ENCODE data around the gene MCTP2.

MCTP2 gene

GRCh38 chr15:94263341-94264273 is 32.2 kb downstream of the MCTP2 start:
- no peak for DNase-seq

DNA sequence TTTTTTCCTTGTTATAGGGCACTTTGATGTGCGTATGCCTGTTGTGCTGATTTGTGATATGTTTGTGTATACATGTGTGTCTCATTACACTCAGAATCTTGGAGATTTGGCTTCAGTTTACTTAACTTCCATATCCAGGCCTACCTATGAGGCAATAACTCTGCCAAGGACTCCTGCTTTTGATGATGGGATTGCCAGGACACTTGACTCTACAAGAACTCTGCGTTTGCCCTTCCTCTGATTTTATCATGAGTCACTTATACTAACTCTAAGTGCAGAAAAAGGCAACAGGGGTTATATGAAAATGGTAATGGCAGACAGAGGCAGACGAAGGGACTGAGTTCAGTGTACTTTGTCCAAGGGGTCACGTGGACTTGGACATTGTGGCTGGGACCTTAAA is 33.6 kb downstream of the MCTP2 start:
- no peak for DNase-seq

DNA sequence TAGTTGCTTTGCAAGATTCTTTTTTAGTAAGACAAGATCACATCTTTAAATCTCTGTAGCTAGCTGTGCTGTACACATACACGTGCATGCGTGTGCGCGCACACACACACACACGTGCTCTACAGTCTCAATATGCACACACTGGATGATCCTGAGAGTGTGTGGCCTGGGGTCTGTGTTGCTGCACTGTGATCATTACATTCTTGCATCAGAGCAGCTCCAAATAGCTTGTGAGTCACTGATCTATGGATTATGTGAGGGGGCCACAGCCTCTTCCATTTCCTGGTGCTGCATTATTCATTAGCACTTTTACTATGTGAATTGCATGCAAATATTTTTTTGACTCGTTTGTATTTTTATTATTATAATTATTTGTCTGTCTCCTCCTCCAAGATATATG is 34.6 kb downstream of the MCTP2 start:
- no peak for DNase-seq

GRCh38 chr15:94266789-94267188 is 35.4 kb downstream of the MCTP2 start:
- DNase-seq, result no peak

- no peak for DNase-seq
These were observed 38.6 kb downstream of the MCTP2 start for GRCh38 chr15:94269954-94270353.

DNA sequence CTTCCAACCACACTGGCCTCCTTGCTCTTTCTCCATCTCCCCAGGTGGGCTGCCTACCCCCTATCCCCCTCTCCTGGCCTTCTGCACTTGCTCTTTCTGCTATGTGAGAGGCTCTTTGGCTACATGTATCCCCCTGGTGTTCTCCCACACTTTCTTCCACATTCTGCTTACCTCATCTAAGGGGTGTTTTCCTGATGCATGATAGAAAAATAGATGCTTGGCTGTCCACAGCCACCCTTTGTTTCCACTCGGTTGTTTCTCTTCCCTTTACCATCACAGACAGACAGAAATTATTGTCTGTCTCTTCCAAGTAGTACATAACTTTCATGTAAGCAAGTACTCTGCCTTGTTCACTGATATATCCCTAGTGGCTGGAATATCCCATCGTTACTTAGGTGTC is 39.2 kb downstream of the MCTP2 start:
- DNase-seq, result no peak

- no peak for DNase-seq
These were observed 41.0 kb downstream of the MCTP2 start for GRCh38 chr15:94272251-94272898.

DNA sequence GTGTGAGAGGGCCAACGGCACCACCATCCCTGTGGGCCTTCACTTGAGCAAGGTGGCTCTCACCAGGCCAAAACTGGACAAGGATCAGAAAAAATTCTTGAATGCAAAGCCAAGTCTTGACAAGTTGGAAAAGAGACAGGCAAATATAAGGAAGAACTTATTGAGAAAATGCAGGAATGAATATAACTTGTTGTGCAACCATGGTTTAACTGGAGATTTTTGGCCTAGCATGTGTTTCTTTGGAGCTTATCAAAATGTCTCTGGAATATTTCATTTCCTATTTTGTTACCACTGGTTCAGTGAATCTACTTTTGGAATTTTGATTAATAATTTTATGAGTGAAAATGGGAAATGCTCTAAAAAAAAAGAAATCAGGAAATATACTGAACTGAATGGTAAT is 42.5 kb downstream of the MCTP2 start:
- no peak for DNase-seq

GRCh38 chr15:94274745-94275144 is 43.4 kb downstream of the MCTP2 start:
- DNase-seq, result no peak

- no peak for DNase-seq
These were observed 46.1 kb downstream of the MCTP2 start for GRCh38 chr15:94277485-94277884.

DNA sequence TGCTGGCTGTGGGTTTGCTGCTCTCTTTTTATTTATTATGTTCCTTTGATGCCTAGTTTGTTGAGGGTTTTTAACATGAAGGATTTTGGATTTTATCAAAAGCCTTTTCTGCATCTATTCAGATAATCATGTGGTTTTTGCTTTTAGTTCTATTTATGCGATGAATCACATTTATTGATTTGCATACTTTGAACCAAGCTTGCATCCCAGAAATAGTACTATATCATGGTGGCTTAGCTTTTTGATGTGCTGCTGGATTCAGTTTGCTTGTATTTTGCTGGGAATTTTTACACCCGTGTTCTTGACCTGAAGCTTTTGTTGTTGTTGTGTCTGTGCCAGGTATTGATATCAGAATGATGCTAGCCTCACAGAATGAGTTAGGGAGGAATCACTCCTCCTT is 48.4 kb downstream of the MCTP2 start:
- no peak for DNase-seq

DNA sequence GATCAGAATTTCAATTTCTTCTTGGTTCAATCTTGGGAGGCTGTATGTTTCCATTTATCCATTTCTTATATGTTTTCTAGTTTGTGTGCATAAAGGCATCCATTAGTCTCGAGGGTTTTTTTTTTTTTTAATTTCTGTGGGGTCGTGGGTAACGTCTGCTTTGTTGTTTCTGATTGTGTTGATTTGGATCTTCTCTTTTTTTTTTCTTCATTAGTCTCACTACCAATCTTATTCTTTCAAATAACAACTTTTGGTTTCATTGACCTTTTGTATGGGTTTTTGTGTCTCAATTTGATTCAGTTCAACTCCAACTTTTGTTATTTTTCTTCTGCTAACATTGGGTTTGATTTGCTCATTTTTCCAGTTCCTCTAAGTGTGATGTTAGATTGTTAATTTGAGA is 48.9 kb downstream of the MCTP2 start:
- no peak for DNase-seq

GRCh38 chr15:94282269-94283250 is 51.2 kb downstream of the MCTP2 start:
- peak in 1 of 58 donors; percentile 4 for DNase-seq

- DNase-seq, result no peak
These were observed 55.2 kb downstream of the MCTP2 start for GRCh38 chr15:94286583-94286982.

- DNase-seq, result no peak
These were observed 56.5 kb downstream of the MCTP2 start for GRCh38 chr15:94287794-94288246.

GRCh38 chr15:94290730-94291129 is 59.4 kb downstream of the MCTP2 start:
- no peak for DNase-seq

GRCh38 chr15:94293411-94294402 is 62.3 kb downstream of the MCTP2 start:
- DNase-seq, result no peak

GRCh38 chr15:94294556-94294955 is 63.2 kb downstream of the MCTP2 start:
- no peak for DNase-seq

GRCh38 chr15:94295275-94295674 is 63.9 kb downstream of the MCTP2 start:
- DNase-seq, result no peak

DNA sequence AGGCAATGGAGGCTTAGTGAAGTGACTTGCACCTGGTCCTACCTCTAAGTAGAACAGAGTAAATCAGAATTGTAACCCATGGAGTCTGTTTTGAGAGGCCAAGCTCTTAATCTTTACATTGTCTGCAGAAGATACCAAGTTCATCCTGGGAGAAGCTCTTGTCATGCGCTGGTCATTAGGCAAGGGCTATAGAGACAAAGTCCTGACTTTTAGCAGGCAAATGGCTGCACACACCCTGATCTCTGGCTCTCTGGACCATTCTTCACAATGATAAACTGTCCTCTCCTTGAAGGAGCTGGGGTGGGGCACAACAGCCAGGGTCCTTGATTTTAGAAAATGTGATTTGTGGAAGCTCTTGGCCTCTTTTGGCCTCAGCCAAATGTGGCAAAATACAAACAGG is 65.4 kb downstream of the MCTP2 start:
- no peak for DNase-seq

Data from anterior cingulate cortex (tissue), 58 donors.